B cell (primary cell): Measurements from ENCODE around the gene TCTN3. TPM values are rescaled to one million over a fixed set of nuclear protein-coding genes. Genes with fewer than 3 reads are reported as not detected.
A peak's percentile ranks its signal among the peaks of the same experiment; 100 is the strongest.

ENCODE experiments used
- ATAC-seq: fragments of 200-7000 bp; cut with Tn5 transposase; one replicate; pipeline ENCODE4 v1.10.0; 2021; ENCODE audit warnings: low read depth, mild to moderate bottlenecking, moderate number of reproducible peaks, moderate library complexity
- CTCF ChIA-PET: fragments of 350-600 bp; sonication (Branson Sonifier 250); formaldehyde crosslinking; loops from one replicate; lab custom pipeline; 2021; ENCODE audit warnings: antibody characterized with exemption, inconsistent platforms; lab: Charles Lee
- POLR2A ChIA-PET: fragments of 350-600 bp; sonication (Branson Sonifier 250); formaldehyde crosslinking; loops from one replicate; lab custom pipeline; 2021; ENCODE audit warnings: antibody characterized with exemption; lab: Charles Lee
- DNase-seq: peaks from one replicate; pipeline ENCODE4 v3.0.0; 2013
- H2AFZ ChIP-seq: 2 replicates; pipeline ENCODE4 v1.6.1; 2012; ENCODE audit warnings: mild to moderate bottlenecking, low read depth, low read length; ENCODE audit not compliant: insufficient read depth, poor library complexity, severe bottlenecking
- H3K27ac ChIP-seq, 2 donors: 1 replicate in 1 of 2; 2 replicates in 1 of 2; pipeline ENCODE4 v1.5.1; 2012 to 2013; ENCODE audit warnings: low read length in 2 of 2, mild to moderate bottlenecking in 2 of 2, moderate library complexity in 1 of 2
- H3K27me3 ChIP-seq, 4 experiments: fragments of 200-600 bp in 1 of 4; sonication (generic) in 1 of 4; replicated peaks in 1 of 4; 1 replicate in 2 of 4; 2 replicates in 2 of 4; pipeline versions ENCODE4 v1.6.1 to v1.7.0; 2013 to 2016; ENCODE audit warnings: low read length in 3 of 4, mild to moderate bottlenecking in 2 of 4, mixed read lengths in 1 of 4, moderate library complexity in 1 of 4; ENCODE audit not compliant: insufficient read depth in 4 of 4, control insufficient read depth in 3 of 4; ENCODE audit errors: control extremely low read depth in 1 of 4
- H3K36me3 ChIP-seq, 2 experiments: replicated peaks in 1 of 2; 1 replicate in 1 of 2; 2 replicates in 1 of 2; pipeline versions ENCODE4 v1.6.1 to v1.7.1; 2013; ENCODE audit warnings: low read length in 1 of 2; ENCODE audit not compliant: insufficient read depth in 2 of 2, control insufficient read depth in 1 of 2; ENCODE audit errors: control extremely low read depth in 1 of 2, extremely low read depth in 1 of 2
- H3K4me1 ChIP-seq, 2 donors: fragments of 200-600 bp in 1 of 2; sonication (generic) in 1 of 2; 1 replicate in 1 of 2; 2 replicates in 1 of 2; pipeline versions ENCODE4 v1.5.1 to v1.6.1; 2013 to 2017; ENCODE audit warnings: low read length in 2 of 2; ENCODE audit not compliant: control insufficient read depth in 2 of 2, insufficient read depth in 2 of 2
- H3K4me2 ChIP-seq: replicated peaks from 2 replicates; pipeline ENCODE3; 2012; ENCODE audit warnings: mild to moderate bottlenecking, low read depth, low read length; ENCODE audit not compliant: poor library complexity, severe bottlenecking
- H3K4me3 ChIP-seq, 5 experiments: fragments of 200-600 bp in 1 of 5; sonication (generic) in 1 of 5; 1 replicate in 3 of 5; 2 replicates in 2 of 5; pipeline versions ENCODE4 v1.5.1 to v1.7.0; 2011 to 2016; ENCODE audit warnings: low read length in 4 of 5, mild to moderate bottlenecking in 4 of 5, low read depth in 2 of 5, control low read depth in 1 of 5, moderate library complexity in 1 of 5; ENCODE audit not compliant: insufficient read depth in 1 of 5; ENCODE audit errors: control extremely low read depth in 1 of 5, extremely low read depth in 1 of 5
- H3K79me2 ChIP-seq: fragments of 200-600 bp; sonication (generic); one replicate; pipeline ENCODE4 v1.6.0; 2016; ENCODE audit warnings: low read length; ENCODE audit not compliant: control insufficient read depth, insufficient read depth
- H3K9ac ChIP-seq: fragments of 200-600 bp; sonication (generic); 2 replicates; pipeline ENCODE4 v1.6.1; 2017; ENCODE audit warnings: mild to moderate bottlenecking, low read length, moderate library complexity
- H3K9me3 ChIP-seq, 3 donors: one replicate each; pipeline versions ENCODE4 v1.6.1 to v1.7.1; 2013; ENCODE audit warnings: low read length in 2 of 3; ENCODE audit not compliant: control insufficient read depth in 2 of 3, insufficient read depth in 1 of 3; ENCODE audit errors: control extremely low read depth in 1 of 3
- H4K20me1 ChIP-seq: 2 replicates; pipeline ENCODE4 v1.6.0; 2012; ENCODE audit warnings: mild to moderate bottlenecking, low read length; ENCODE audit not compliant: insufficient read depth, control insufficient read depth, poor library complexity, severe bottlenecking
- H3K27ac Mint-ChIP-seq: one replicate; pipeline ENCODE4 v1.8.0; 2021; ENCODE audit warnings: mixed read lengths
- H3K27me3 Mint-ChIP-seq: one replicate; pipeline ENCODE4 v1.8.0; 2021; ENCODE audit warnings: mixed read lengths
- H3K4me1 Mint-ChIP-seq: one replicate; pipeline ENCODE4 v1.8.0; 2021; ENCODE audit warnings: mixed read lengths
- H3K4me3 Mint-ChIP-seq: one replicate; pipeline ENCODE4 v1.8.0; 2021; ENCODE audit warnings: mixed read lengths
- H3K9me3 Mint-ChIP-seq: one replicate; pipeline ENCODE4 v1.8.0; 2022; ENCODE audit warnings: mixed read lengths; ENCODE audit not compliant: insufficient read depth
- EZH2 ChIP-seq: IDR thresholded peaks from 2 replicates; pipeline ENCODE4 v1.6.1; 2012; ENCODE audit warnings: borderline replicate concordance, low read depth, mild to moderate bottlenecking, moderate library complexity, low read length; ENCODE audit not compliant: insufficient read depth, poor library complexity, severe bottlenecking
- whole genome bisulfite sequencing: methylation state at CpG from one replicate; pipeline ENCODE4 v1.1.5; 2013; ENCODE audit warnings: missing lambda C conversion rate; ENCODE audit not compliant: insufficient coverage; 5-methylcytosine and 5-hydroxymethylcytosine counted together
- intact Hi-C: fragments of 100-400 bp; cut with micrococcal nuclease; formaldehyde crosslinking; loops from one replicate; pipeline ENCODE4 v1.10.0; 2022
- polyA plus RNA-seq: library from polyadenylated mRNA; depleted of rRNA; stranded (reverse); fragments of >200 nt; gene quantifications from 2 replicates; pipeline ENCODE4 v1.2.3, GENCODE V29; 2012
- total RNA-seq, 2 donors: library from RNA; stranded (reverse); fragments of 120-200 nt in 1 of 2; gene quantifications; 1 replicate in 1 of 2; 2 replicates in 1 of 2; pipeline versions ENCODE4 v1.2.3 to v1.2.4, GENCODE V29; 2013 to 2022
- TF ChIP-seq, protein P1 (sequence below): fragments of 200-600 bp; IDR thresholded peaks from one replicate; pipeline ENCODE4 v1.8.0; 2022; ENCODE audit warnings: antibody characterized with exemption, mild to moderate bottlenecking

TCTN3 gene
- total and polyA plus RNA-seq, 2 donors (not counting 1 experiment from before 2014, with no cell fraction given), result 16.9 to 34.1 TPM

- 100% methylated on average over 1 of the region's 2 CpGs for WGBS
- Histone ChIP-seq H3K4me3 (no peak overlapping the region), H3K4me2 (no peak overlapping the region), H2AFZ (no peak overlapping the region), H3K9ac (no peak overlapping the region), H3K9me3 (no peaks in the 10 kb centered on the region), H3K4me1 (peaks cover 11 to 14% of the 10 kb centered on the region in 2 donors), H3K36me3 (peaks cover 2 to 56% of the 10 kb centered on the region in 2 experiments), H3K27me3 (no peaks in the 10 kb centered on the region), H3K79me2 (peaks cover 22% of the 10 kb centered on the region), H3K27ac (no peak overlapping the region), H4K20me1 (peaks cover 4% of the 10 kb centered on the region)
- Mint-ChIP-seq H3K4me3 (no peak overlapping the region), H3K27ac (no peak overlapping the region), H3K27me3 (no peaks in the 10 kb centered on the region), H3K4me1 (peaks cover 34% of the 10 kb centered on the region), H3K9me3 (no peaks in the 10 kb centered on the region)
- DNase-seq (no peak), ATAC-seq (no peak)
- CTCF ChIA-PET, result interaction anchor here (0.6 to 13.1 kb wide), 6 partner anchors 8 to 176 kb away, joined by 3 to 704 read pairs (median 4); no protein-coding TSS in a partner anchor
- TF ChIP-seq, protein P1, sequence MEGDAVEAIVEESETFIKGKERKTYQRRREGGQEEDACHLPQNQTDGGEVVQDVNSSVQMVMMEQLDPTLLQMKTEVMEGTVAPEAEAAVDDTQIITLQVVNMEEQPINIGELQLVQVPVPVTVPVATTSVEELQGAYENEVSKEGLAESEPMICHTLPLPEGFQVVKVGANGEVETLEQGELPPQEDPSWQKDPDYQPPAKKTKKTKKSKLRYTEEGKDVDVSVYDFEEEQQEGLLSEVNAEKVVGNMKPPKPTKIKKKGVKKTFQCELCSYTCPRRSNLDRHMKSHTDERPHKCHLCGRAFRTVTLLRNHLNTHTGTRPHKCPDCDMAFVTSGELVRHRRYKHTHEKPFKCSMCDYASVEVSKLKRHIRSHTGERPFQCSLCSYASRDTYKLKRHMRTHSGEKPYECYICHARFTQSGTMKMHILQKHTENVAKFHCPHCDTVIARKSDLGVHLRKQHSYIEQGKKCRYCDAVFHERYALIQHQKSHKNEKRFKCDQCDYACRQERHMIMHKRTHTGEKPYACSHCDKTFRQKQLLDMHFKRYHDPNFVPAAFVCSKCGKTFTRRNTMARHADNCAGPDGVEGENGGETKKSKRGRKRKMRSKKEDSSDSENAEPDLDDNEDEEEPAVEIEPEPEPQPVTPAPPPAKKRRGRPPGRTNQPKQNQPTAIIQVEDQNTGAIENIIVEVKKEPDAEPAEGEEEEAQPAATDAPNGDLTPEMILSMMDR, result peak; percentile 41
- TF ChIP-seq EZH2, result no peak
- intact Hi-C loops, result loop anchor here (1.0 kb wide), 1 partner anchor 177 kb away; no protein-coding TSS in a partner anchor
- POLR2A ChIA-PET, result no interaction called here
Measured at GRCh38 chr10:95688648-95689047, 5.1 kb downstream of the TCTN3 start.

GRCh38 chr10:95683966-95684365, 9.8 kb downstream of the TCTN3 start:
- Histone ChIP-seq H3K9me3 (no peaks in the 10 kb centered on the region), H3K36me3 (peaks cover 9 to 74% of the 10 kb centered on the region in 2 experiments), H3K27me3 (no peaks in the 10 kb centered on the region), H3K27ac (no peak overlapping the region), H3K79me2 (peaks cover 5% of the 10 kb centered on the region), H3K4me3 (no peak overlapping the region), H4K20me1 (no peaks in the 10 kb centered on the region), H3K4me2 (no peak overlapping the region), H3K4me1 (no peaks in the 10 kb centered on the region), H3K9ac (no peak overlapping the region), H2AFZ (no peak overlapping the region)
- intact Hi-C loops, result no loop called here
- ATAC-seq (no peak), DNase-seq (no peak)
- no peak for TF ChIP-seq EZH2
- TF ChIP-seq, protein P1, result no peak
- Mint-ChIP-seq H3K4me1 (peaks cover under 1% of the 10 kb centered on the region), H3K27me3 (no peaks in the 10 kb centered on the region), H3K9me3 (no peaks in the 10 kb centered on the region), H3K4me3 (no peak overlapping the region), H3K27ac (no peak overlapping the region)
- CTCF ChIA-PET, result interaction anchor here (1.7 to 1.9 kb wide), 2 partner anchors 10 to 181 kb away, joined by 6 to 13 read pairs; partner anchors contain the start of gene TCTN3
- POLR2A ChIA-PET, result no interaction called here
